Esophagus squamous epithelium (tissue), 4 donors: ENCODE measurements around the gene COX6B2.

Source experiments
- CTCF ChIP-seq, 6 experiments: fragments of 450-650 bp in 4 of 6; fragments of 200-600 bp in 2 of 6; sonication (generic) in 2 of 6; IDR thresholded peaks; one replicate each; pipeline ENCODE4 v1.5.1; 2016 to 2019; ENCODE audit warnings: antibody characterized with exemption in 6 of 6, mild to moderate bottlenecking in 4 of 6, moderate library complexity in 4 of 6
- POLR2A ChIP-seq, 4 donors: fragments of 450-650 bp; IDR thresholded peaks; one replicate each; pipeline ENCODE4 v1.6.1; 2017; ENCODE audit warnings: antibody characterized with exemption in 4 of 4, mild to moderate bottlenecking in 4 of 4, moderate library complexity in 3 of 4

GRCh38 chr19:55300886-55301458 lies 53.5 kb downstream of the COX6B2 start:
- TF ChIP-seq CTCF (IDR thresholded peaks at IDR 0.05), result no peak
- TF ChIP-seq POLR2A (IDR thresholded peaks at IDR 0.05), result no peak
